Kidney epithelial cell (primary cell): ENCODE data around the gene PXN. TPM values are rescaled to one million over a fixed set of nuclear protein-coding genes. Genes with fewer than 3 reads are reported as not detected.
"Not testable (repeated sequence)": the region's sequence is repeated elsewhere in the genome, so short reads cannot be mapped to it uniquely, and the experiment has no call there.

Source experiments
- DNase-seq: peaks from one replicate; pipeline ENCODE4 v3.0.0-alpha.2; 2010; ENCODE audit warnings: low read depth
- H3K27me3 ChIP-seq: 2 replicates; pipeline ENCODE4 v1.6.0; 2011; ENCODE audit warnings: low read length; ENCODE audit not compliant: control insufficient read depth, insufficient read depth
- H3K36me3 ChIP-seq: 2 replicates; pipeline ENCODE4 v1.5.1; 2011; ENCODE audit warnings: low read length; ENCODE audit not compliant: control insufficient read depth, insufficient read depth
- H3K4me3 ChIP-seq: 2 replicates; pipeline ENCODE4 v1.5.1; 2011; ENCODE audit warnings: low read depth, mild to moderate bottlenecking, control low read depth, low read length
- CTCF ChIP-seq: IDR thresholded peaks from 2 replicates; pipeline ENCODE4 v1.5.1; 2011; ENCODE audit warnings: mild to moderate bottlenecking, moderate library complexity, low read length, control low read depth, inconsistent platforms; ENCODE audit not compliant: insufficient read depth, poor library complexity, severe bottlenecking
- total RNA-seq: library from RNA; depleted of rRNA; stranded (reverse); fragments of >200 nt; gene quantifications from 2 replicates; pipeline ENCODE4 v1.2.3, GENCODE V29; 2015

Gene PXN
- total RNA-seq, 1 donor from 2014 or later, result 88.1 TPM

GRCh38 chr12:120215357-120215735 lies 50.2 kb downstream of the PXN start:
- H3K4me3 ChIP-seq, result no peak overlapping the region
- peaks cover 4% of the 10 kb centered on the region for H3K36me3 ChIP-seq
- TF ChIP-seq CTCF, result no peak
- DNase-seq, result no peak
- no peaks in the 10 kb centered on the region for H3K27me3 ChIP-seq

GRCh38 chr12:120214626-120215356 lies 50.7 kb downstream of the PXN start:
- Histone ChIP-seq H3K27me3 (no peaks in the 10 kb centered on the region), H3K4me3 (no peak overlapping the region), H3K36me3 (peaks cover 4% of the 10 kb centered on the region)
- no peak for DNase-seq
- TF ChIP-seq CTCF, result no peak

GRCh38 chr12:120213758-120214157 lies 51.8 kb downstream of the PXN start:
- H3K27me3 ChIP-seq, result no peaks in the 10 kb centered on the region
- peaks cover 3% of the 10 kb centered on the region for H3K36me3 ChIP-seq
- DNase-seq, result no peak
- TF ChIP-seq CTCF, result no peak
- H3K4me3 ChIP-seq, result no peak overlapping the region

- H3K36me3 ChIP-seq, DNase-seq, H3K27me3 ChIP-seq, H3K4me3 ChIP-seq: not testable (repeated sequence)
These were observed 52.3 kb downstream of the PXN start for GRCh38 chr12:120213182-120213581.

GRCh38 chr12:120212301-120212700 lies 53.2 kb downstream of the PXN start:
- DNase-seq, result no peak
- peaks cover 2% of the 10 kb centered on the region for H3K36me3 ChIP-seq
- no peak overlapping the region for H3K4me3 ChIP-seq
- no peaks in the 10 kb centered on the region for H3K27me3 ChIP-seq
- TF ChIP-seq CTCF, result no peak

GRCh38 chr12:120211904-120212283 lies 53.6 kb downstream of the PXN start:
- no peak for DNase-seq
- no peak overlapping the region for H3K4me3 ChIP-seq
- TF ChIP-seq CTCF, result no peak
- peaks cover 2% of the 10 kb centered on the region for H3K36me3 ChIP-seq
- H3K27me3 ChIP-seq, result no peaks in the 10 kb centered on the region
